ENCODE results near the gene KLHL24. TPM values are rescaled to one million over a fixed set of nuclear protein-coding genes. Genes with fewer than 3 reads are reported as not detected.

The KLHL24 gene
- total and polyA plus RNA-seq, 12 donors: 4.9 to 150 (median 50.6) TPM

DNA sequence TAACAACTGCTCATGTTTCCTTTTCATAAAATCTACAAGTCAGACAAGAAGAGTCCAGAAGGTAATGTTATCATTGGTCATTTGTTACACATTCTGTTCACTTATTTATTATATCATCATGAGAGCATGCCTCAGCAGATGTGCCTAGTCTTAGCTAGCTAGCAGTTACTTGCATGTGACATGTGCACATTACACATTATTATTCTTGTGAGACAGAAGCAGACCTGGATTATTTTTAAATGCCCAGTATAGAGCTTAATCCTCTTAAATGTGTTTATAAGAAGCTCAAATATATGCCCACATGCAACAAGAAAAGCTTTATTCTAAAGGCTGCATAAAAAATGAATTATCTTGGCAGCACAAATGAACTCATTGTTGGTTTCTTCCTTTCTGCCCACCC is 74.8 kb downstream of the KLHL24 start:
- H3K27me3 ChIP-seq: no peaks in the 10 kb centered on the region
- H3K4me1 ChIP-seq (replicated peaks in 1 of 2): no peaks in the 10 kb centered on the region
- no peak overlapping the region for H3K4me3 ChIP-seq
- no peak for TF ChIP-seq POLR2A (IDR thresholded peaks at IDR 0.05)
- TF ChIP-seq, protein P1, sequence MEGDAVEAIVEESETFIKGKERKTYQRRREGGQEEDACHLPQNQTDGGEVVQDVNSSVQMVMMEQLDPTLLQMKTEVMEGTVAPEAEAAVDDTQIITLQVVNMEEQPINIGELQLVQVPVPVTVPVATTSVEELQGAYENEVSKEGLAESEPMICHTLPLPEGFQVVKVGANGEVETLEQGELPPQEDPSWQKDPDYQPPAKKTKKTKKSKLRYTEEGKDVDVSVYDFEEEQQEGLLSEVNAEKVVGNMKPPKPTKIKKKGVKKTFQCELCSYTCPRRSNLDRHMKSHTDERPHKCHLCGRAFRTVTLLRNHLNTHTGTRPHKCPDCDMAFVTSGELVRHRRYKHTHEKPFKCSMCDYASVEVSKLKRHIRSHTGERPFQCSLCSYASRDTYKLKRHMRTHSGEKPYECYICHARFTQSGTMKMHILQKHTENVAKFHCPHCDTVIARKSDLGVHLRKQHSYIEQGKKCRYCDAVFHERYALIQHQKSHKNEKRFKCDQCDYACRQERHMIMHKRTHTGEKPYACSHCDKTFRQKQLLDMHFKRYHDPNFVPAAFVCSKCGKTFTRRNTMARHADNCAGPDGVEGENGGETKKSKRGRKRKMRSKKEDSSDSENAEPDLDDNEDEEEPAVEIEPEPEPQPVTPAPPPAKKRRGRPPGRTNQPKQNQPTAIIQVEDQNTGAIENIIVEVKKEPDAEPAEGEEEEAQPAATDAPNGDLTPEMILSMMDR (IDR thresholded peaks at IDR 0.05): no peak
- intact Hi-C loops (cut with DNase I): no loop called here
- no peaks in the 10 kb centered on the region for H3K9me3 ChIP-seq (replicated peaks in 1 of 3)
- no peak overlapping the region for H3K27ac ChIP-seq
- no peaks in the 10 kb centered on the region for H3K36me3 ChIP-seq (replicated peaks in 1 of 2)
- DNase-seq: no peak

DNA sequence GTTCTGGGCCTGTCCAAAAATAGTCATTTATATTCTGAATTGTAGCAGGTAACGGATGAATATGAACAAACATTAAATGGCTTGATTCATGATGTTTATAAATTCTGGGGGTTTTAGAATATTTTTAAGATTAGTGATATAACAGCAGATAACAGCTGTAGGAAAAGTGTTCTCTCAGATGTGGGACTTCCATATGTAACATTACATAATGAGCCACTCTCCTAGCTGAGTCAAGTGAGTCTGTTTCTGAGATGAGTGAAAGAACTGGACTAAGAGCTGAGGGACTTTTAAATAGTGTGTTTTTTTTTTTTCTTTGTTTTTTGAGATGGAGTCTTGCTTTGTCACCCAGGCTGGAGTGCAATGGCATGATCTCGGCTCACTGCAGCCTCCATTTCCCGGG is 76.1 kb downstream of the KLHL24 start:
- WGBS, 4 donors: 94 to 97% (median 96%) methylated on average over 3 of the region's 3 CpGs
- no peak overlapping the region for H3K27ac ChIP-seq
- intact Hi-C loops (cut with DNase I): no loop called here
- no peaks in the 10 kb centered on the region for H3K9me3 ChIP-seq (replicated peaks in 1 of 3)
- no peaks in the 10 kb centered on the region for H3K27me3 ChIP-seq
- no peaks in the 10 kb centered on the region for H3K36me3 ChIP-seq (replicated peaks in 1 of 2)
- no peak for DNase-seq
- H3K4me3 ChIP-seq: no peak overlapping the region
- no peaks in the 10 kb centered on the region for H3K4me1 ChIP-seq (replicated peaks in 1 of 2)
- no peak for TF ChIP-seq POLR2A (IDR thresholded peaks at IDR 0.05)
- TF ChIP-seq, protein P1 (IDR thresholded peaks at IDR 0.05): no peak

DNA sequence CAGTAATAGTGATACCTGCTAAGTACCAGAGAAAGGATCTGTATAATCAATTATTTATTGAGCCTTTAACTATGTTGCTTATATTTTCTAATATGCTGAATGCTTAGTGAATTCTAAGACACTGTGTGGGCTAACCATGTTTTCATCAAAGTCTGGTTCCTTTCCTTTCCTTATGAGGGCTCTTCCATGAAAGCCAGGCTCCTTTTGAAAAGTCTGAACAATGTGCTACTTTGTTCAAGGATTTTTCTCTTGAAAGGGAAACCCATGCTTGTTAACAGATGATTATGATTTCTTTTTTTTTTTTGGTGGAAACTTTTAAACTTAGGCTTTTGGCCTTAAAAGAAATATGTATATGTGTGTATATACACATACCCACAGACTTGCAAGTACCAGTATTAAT is 79.2 kb downstream of the KLHL24 start:
- H3K4me3 ChIP-seq: no peak overlapping the region
- H3K9me3 ChIP-seq (replicated peaks in 1 of 3): no peaks in the 10 kb centered on the region
- DNase-seq: no peak
- peaks cover 0 to 21% of the 10 kb centered on the region in 2 donors for H3K36me3 ChIP-seq (replicated peaks in 1 of 2)
- TF ChIP-seq, protein P1 (IDR thresholded peaks at IDR 0.05): no peak
- TF ChIP-seq POLR2A (IDR thresholded peaks at IDR 0.05): no peak
- intact Hi-C loops (cut with DNase I): no loop called here
- no peak overlapping the region for H3K27ac ChIP-seq
- no peaks in the 10 kb centered on the region for H3K27me3 ChIP-seq
- no peaks in the 10 kb centered on the region for H3K4me1 ChIP-seq (replicated peaks in 1 of 2)

DNA sequence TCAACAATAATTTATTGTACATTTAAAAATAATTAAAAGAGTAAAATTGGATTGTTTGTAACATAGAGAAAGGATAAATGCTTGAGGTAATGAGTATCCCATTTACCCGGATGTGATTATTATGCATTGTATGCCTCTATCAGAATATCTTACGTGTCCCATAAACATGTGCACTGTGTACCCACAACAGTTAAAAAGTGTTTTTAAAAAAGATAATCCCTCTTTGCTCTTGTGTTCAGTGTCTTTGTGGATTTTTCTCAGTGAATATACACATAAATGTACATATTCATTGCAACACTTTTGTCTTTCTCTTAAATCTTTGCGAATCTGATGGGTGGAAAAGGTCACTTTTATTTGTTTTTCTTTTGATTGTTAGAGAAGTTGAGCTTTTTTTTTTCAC is 82.6 kb downstream of the KLHL24 start:
- Histone ChIP-seq H3K27ac (no peak overlapping the region), H3K9me3 (replicated peaks in 1 of 3) (no peaks in the 10 kb centered on the region), H3K36me3 (replicated peaks in 1 of 2) (peaks cover 0 to 46% of the 10 kb centered on the region in 2 donors)

More for the DNA sequence above, 82.6 kb downstream of the KLHL24 start:
- H3K27me3 ChIP-seq: no peaks in the 10 kb centered on the region
- 86 to 94% (median 88%) methylated on average over 3 of the region's 3 CpGs for WGBS, 4 donors
- intact Hi-C loops (cut with DNase I): no loop called here
- H3K4me1 ChIP-seq (replicated peaks in 1 of 2): no peaks in the 10 kb centered on the region
- no peak for DNase-seq
- H3K4me3 ChIP-seq: no peak overlapping the region
- TF ChIP-seq, protein P1 (IDR thresholded peaks at IDR 0.05): no peak
- no peak for TF ChIP-seq POLR2A (IDR thresholded peaks at IDR 0.05)
